ENCODE measurements around the gene HSD11B2. TPM values are rescaled to one million over a fixed set of nuclear protein-coding genes. Genes with fewer than 3 reads are reported as not detected.

HSD11B2 gene
- total and polyA plus RNA-seq, 10 of the 15 experiments (the other 5 are each of a cell fraction or from before 2014, with no cell fraction given): 0.09 to 0.34 (median 0.21) TPM; not detected in 2

GRCh38 chr16:67404740-67405226 is 26.1 kb upstream of the HSD11B2 start:
- TF ChIP-seq MTA2 (IDR thresholded peaks at IDR 0.05; ENCODE audit: low read depth): no peak
- Histone ChIP-seq H3K36me3 (ENCODE audit: control insufficient read depth in 2 of 2, insufficient read depth in 2 of 2, low read length in 1 of 2) (no peaks in the 10 kb centered on the region), H3K9ac (ENCODE audit: control insufficient read depth, insufficient read depth, low read length) (no peak overlapping the region), H3K79me2 (ENCODE audit: control insufficient read depth, insufficient read depth, low read length) (no peaks in the 10 kb centered on the region), H3K4me1 (ENCODE audit: control insufficient read depth, insufficient read depth, low read length) (no peaks in the 10 kb centered on the region), H2AFZ (ENCODE audit: control insufficient read depth, low read depth, low read length) (no peak overlapping the region), H4K20me1 (ENCODE audit: control insufficient read depth, insufficient read depth) (no peaks in the 10 kb centered on the region), H3K27ac (ENCODE audit: control insufficient read depth, insufficient read depth) (no peak overlapping the region), H3K9me3 (replicated peaks; ENCODE audit: control insufficient read depth, insufficient read depth, low read length) (no peaks in the 10 kb centered on the region), H3K27me3 (replicated peaks in 1 of 2; ENCODE audit: control insufficient read depth in 2 of 2, insufficient read depth in 2 of 2, low read length in 1 of 2) (no peaks in the 10 kb centered on the region; a peak in 1 of 4 replicates), H3K4me2 (ENCODE audit: control insufficient read depth, insufficient read depth) (no peak overlapping the region), H3K4me3 (no peak overlapping the region)
- ChIA-PET SMC1A (ENCODE audit: uncharacterized antibody, unreplicated experiment) (no interaction called here), POLR2A (no interaction called here), CTCF (no interaction called here), RAD21 (ENCODE audit: unreplicated experiment) (no interaction called here)
- no peak for ATAC-seq
- FAIRE-seq: no peak
- BruUV-seq (replicated peaks): no TSS peak
- 61% methylated on average over 5 of the region's 5 CpGs for WGBS (ENCODE audit: insufficient coverage, insufficient replicate concordance, low lambda C conversion rate, missing lambda C conversion rate)
- intact Hi-C loops (cut with micrococcal nuclease; ENCODE audit: unreplicated experiment) (no loop called here), in situ Hi-C loops (cut with MboI) (loop anchor here (25.0 kb wide), 1 partner anchor 417 kb away; the partner anchor contains the start of gene CES4A)
- no peak for DNase-seq (ENCODE audit: low read depth, low spot score)

GRCh38 chr16:67405336-67405735 is 25.6 kb upstream of the HSD11B2 start:
- Histone ChIP-seq H3K36me3 (ENCODE audit: control insufficient read depth in 2 of 2, insufficient read depth in 2 of 2, low read length in 1 of 2) (no peaks in the 10 kb centered on the region), H3K27ac (ENCODE audit: control insufficient read depth, insufficient read depth) (no peak overlapping the region), H3K9me3 (replicated peaks; ENCODE audit: control insufficient read depth, insufficient read depth, low read length) (no peaks in the 10 kb centered on the region), H3K79me2 (ENCODE audit: control insufficient read depth, insufficient read depth, low read length) (no peaks in the 10 kb centered on the region), H2AFZ (ENCODE audit: control insufficient read depth, low read depth, low read length) (no peak overlapping the region), H3K4me3 (no peak overlapping the region), H3K9ac (ENCODE audit: control insufficient read depth, insufficient read depth, low read length) (no peak overlapping the region), H3K4me1 (ENCODE audit: control insufficient read depth, insufficient read depth, low read length) (no peaks in the 10 kb centered on the region), H3K27me3 (replicated peaks in 1 of 2; ENCODE audit: control insufficient read depth in 2 of 2, insufficient read depth in 2 of 2, low read length in 1 of 2) (no peaks in the 10 kb centered on the region; a peak in 1 of 4 replicates), H3K4me2 (ENCODE audit: control insufficient read depth, insufficient read depth) (no peak overlapping the region), H4K20me1 (ENCODE audit: control insufficient read depth, insufficient read depth) (no peaks in the 10 kb centered on the region)
- 41% methylated on average over 8 of the region's 8 CpGs for WGBS (ENCODE audit: insufficient coverage, insufficient replicate concordance, low lambda C conversion rate, missing lambda C conversion rate)
- ATAC-seq: no peak
- BruUV-seq (replicated peaks): no TSS peak
- RAD21 ChIA-PET (ENCODE audit: unreplicated experiment): no interaction called here
- POLR2A ChIA-PET: no interaction called here
- intact Hi-C loops (cut with micrococcal nuclease; ENCODE audit: unreplicated experiment): no loop called here
- in situ Hi-C loops (cut with MboI): loop anchor here (25.0 kb wide), 1 partner anchor 418 kb away; the partner anchor contains the start of gene CES4A
- FAIRE-seq: no peak
- CTCF ChIA-PET: no interaction called here
- SMC1A ChIA-PET (ENCODE audit: uncharacterized antibody, unreplicated experiment): no interaction called here
- no peak for DNase-seq (ENCODE audit: low read depth, low spot score)
- TF ChIP-seq HDGF (IDR thresholded peaks at IDR 0.05): no peak
- TF ChIP-seq EED (IDR thresholded peaks at IDR 0.05; ENCODE audit: low read depth): no peak
- no peak for TF ChIP-seq ZNF217 (IDR thresholded peaks at IDR 0.05)
- no peak for TF ChIP-seq ZNF592 (IDR thresholded peaks at IDR 0.05)
- TF ChIP-seq SUZ12 (IDR thresholded peaks at IDR 0.05; ENCODE audit: unreplicated experiment): no peak
- no peak for TF ChIP-seq ZNF207 (IDR thresholded peaks at IDR 0.05; ENCODE audit: borderline replicate concordance)
- no peak for TF ChIP-seq IKZF1 (conservative IDR thresholded peaks at IDR 0.05)
- TF ChIP-seq RELA (IDR thresholded peaks at IDR 0.05; ENCODE audit: borderline replicate concordance, partially characterized antibody): no peak
- TF ChIP-seq ZBED1 (IDR thresholded peaks at IDR 0.05; ENCODE audit: borderline replicate concordance): no peak
- no peak for TF ChIP-seq TCF3 (IDR thresholded peaks at IDR 0.05; ENCODE audit: borderline replicate concordance, insufficient read depth, low read depth, low read length)
- TF ChIP-seq SREBF2 (IDR thresholded peaks at IDR 0.05; ENCODE audit: low read length): no peak
- TF ChIP-seq CHD1 (IDR thresholded peaks at IDR 0.05; ENCODE audit: low read depth, low read length): no peak
- TF ChIP-seq NFIC (IDR thresholded peaks at IDR 0.05; ENCODE audit: low read depth, low read length): no peak
- no peak for TF ChIP-seq YBX1 (IDR thresholded peaks at IDR 0.05)
- TF ChIP-seq WRNIP1 (IDR thresholded peaks at IDR 0.05; ENCODE audit: borderline replicate concordance, low read depth, low read length): no peak
- no peak for TF ChIP-seq SRF (IDR thresholded peaks at IDR 0.05; ENCODE audit: low read depth in 2 of 2, low read length in 2 of 2)
